IPS-20b (cell line): ENCODE results near the gene CDIPT.

Source experiments
- H3K27ac ChIP-seq: one replicate; pipeline ENCODE4 v1.5.1; 2013; ENCODE audit warnings: low read length
- H3K27me3 ChIP-seq: 2 replicates; pipeline ENCODE4 v1.6.1; 2013; ENCODE audit warnings: mild to moderate bottlenecking, low read length, inconsistent platforms; ENCODE audit not compliant: insufficient read depth
- H3K36me3 ChIP-seq: 2 replicates; pipeline ENCODE4 v1.6.1; 2013; ENCODE audit warnings: low read depth, mild to moderate bottlenecking, inconsistent platforms, low read length, moderate library complexity; ENCODE audit not compliant: insufficient read depth
- H3K4me1 ChIP-seq: 2 replicates; pipeline ENCODE4 v1.6.1; 2013; ENCODE audit warnings: mild to moderate bottlenecking, control low read depth, inconsistent platforms, low read length, moderate library complexity; ENCODE audit not compliant: insufficient read depth
- H3K4me3 ChIP-seq: 2 replicates; pipeline ENCODE4 v1.5.1; 2013; ENCODE audit warnings: mild to moderate bottlenecking, low read length, inconsistent platforms
- H3K9ac ChIP-seq: 2 replicates; pipeline ENCODE4 v1.6.1; 2013; ENCODE audit warnings: low read depth, mild to moderate bottlenecking, inconsistent platforms, low read length, moderate library complexity
- H3K9me3 ChIP-seq: 2 replicates; pipeline ENCODE4 v1.6.1; 2013; ENCODE audit warnings: mild to moderate bottlenecking, low read depth, low read length, inconsistent platforms; ENCODE audit not compliant: insufficient read depth

Gene CDIPT

GRCh38 chr16:29903590-29903989, 40.6 kb upstream of the CDIPT start:
- Histone ChIP-seq H3K36me3 (peaks cover 11% of the 10 kb centered on the region; the same call in 1 of the 2 replicates), H3K27ac (no peak overlapping the region), H3K9me3 (no peaks in the 10 kb centered on the region), H3K9ac (no peak overlapping the region), H3K4me1 (no peaks in the 10 kb centered on the region), H3K4me3 (no peak overlapping the region), H3K27me3 (no peaks in the 10 kb centered on the region)

- Histone ChIP-seq H3K4me3 (peak overlapping the region; percentile 93; the same call in 1 of the 2 replicates), H3K27me3 (no peaks in the 10 kb centered on the region), H3K27ac (no peak overlapping the region), H3K4me1 (0 out of 2 replicates have a peak, but pooled peaks cover 2% of the 10 kb centered on the region), H3K9ac (0 out of 2 replicates have a peak overlapping the region, but pooled peaks have one; percentile 78), H3K9me3 (no peaks in the 10 kb centered on the region), H3K36me3 (peaks cover 11% of the 10 kb centered on the region; the same call in 1 of the 2 replicates)
These were observed 38.5 kb upstream of the CDIPT start for GRCh38 chr16:29901607-29901945.

- Histone ChIP-seq H3K27ac (peak overlapping the region; percentile 18), H3K9me3 (no peaks in the 10 kb centered on the region), H3K9ac (peak overlapping the region; percentile 78), H3K36me3 (peaks cover 11% of the 10 kb centered on the region; the same call in 1 of the 2 replicates), H3K4me1 (0 out of 2 replicates have a peak, but pooled peaks cover 2% of the 10 kb centered on the region), H3K4me3 (peak overlapping the region; percentile 93), H3K27me3 (no peaks in the 10 kb centered on the region)
These were observed 38.0 kb upstream of the CDIPT start for GRCh38 chr16:29900888-29901606.

- Histone ChIP-seq H3K36me3 (peaks cover 11% of the 10 kb centered on the region; the same call in 1 of the 2 replicates), H3K9ac (peak within 1 kb of the TSS; percentile 79), H3K27ac (peak within 1 kb of the TSS; percentile 18), H3K27me3 (no peaks in the 10 kb centered on the region), H3K9me3 (no peaks in the 10 kb centered on the region), H3K4me1 (0 out of 2 replicates have a peak, but pooled peaks cover 2% of the 10 kb centered on the region), H3K4me3 (peak within 1 kb of the TSS; percentile 93)
These were observed 37.3 kb upstream of the CDIPT start, which contains the start of gene ASPHD1 for GRCh38 chr16:29900102-29900887. Gene ASPHD1, plus strand, starts transcription at chr16:29900488. Its CDS starts 484 bp downstream, at chr16:29900972.

GRCh38 chr16:29899516-29900101, 36.6 kb upstream of the CDIPT start, which contains the start of gene SEZ6L2:
Gene SEZ6L2, minus strand, starts transcription at chr16:29899550. Its CDS starts 531 bp downstream, at chr16:29899019.
- no peaks in the 10 kb centered on the region for H3K9me3 ChIP-seq
- peak within 1 kb of the TSS; percentile 79; the same call in 1 of the 2 replicates for H3K9ac ChIP-seq
- no peaks in the 10 kb centered on the region for H3K27me3 ChIP-seq
- H3K36me3 ChIP-seq, result peaks cover 5% of the 10 kb centered on the region; the same call in 1 of the 2 replicates
- H3K4me1 ChIP-seq, result 0 out of 2 replicates have a peak, but pooled peaks cover 2% of the 10 kb centered on the region
- no peak within 1 kb of the TSS for H3K27ac ChIP-seq
- peak within 1 kb of the TSS; percentile 93 for H3K4me3 ChIP-seq

- no peaks in the 10 kb centered on the region for H3K9me3 ChIP-seq
- H3K4me1 ChIP-seq, result 0 out of 2 replicates have a peak, but pooled peaks cover 2% of the 10 kb centered on the region
- no peaks in the 10 kb centered on the region for H3K27me3 ChIP-seq
- no peak overlapping the region for H3K27ac ChIP-seq
- 0 out of 2 replicates have a peak, but pooled peaks cover 3% of the 10 kb centered on the region for H3K36me3 ChIP-seq
- peak overlapping the region; percentile 93 for H3K4me3 ChIP-seq
- H3K9ac ChIP-seq, result peak overlapping the region; percentile 79; the same call in 1 of the 2 replicates
These were observed 35.9 kb upstream of the CDIPT start for GRCh38 chr16:29898804-29899515.

GRCh38 chr16:29898135-29898803, 35.2 kb upstream of the CDIPT start:
- peak overlapping the region; percentile 79; the same call in 1 of the 2 replicates for H3K9ac ChIP-seq
- H3K9me3 ChIP-seq, result no peaks in the 10 kb centered on the region
- H3K4me1 ChIP-seq, result 0 out of 2 replicates have a peak, but pooled peaks cover 2% of the 10 kb centered on the region
- H3K27me3 ChIP-seq, result no peaks in the 10 kb centered on the region
- H3K4me3 ChIP-seq, result peak overlapping the region; percentile 93
- 0 out of 2 replicates have a peak, but pooled peaks cover under 1% of the 10 kb centered on the region for H3K36me3 ChIP-seq
- H3K27ac ChIP-seq, result no peak overlapping the region

- no peaks in the 10 kb centered on the region for H3K27me3 ChIP-seq
- H3K4me1 ChIP-seq, result 0 out of 2 replicates have a peak, but pooled peaks cover 2% of the 10 kb centered on the region
- H3K27ac ChIP-seq, result no peak overlapping the region
These were observed 34.3 kb upstream of the CDIPT start for GRCh38 chr16:29897333-29897732.

GRCh38 chr16:29896841-29897240, 33.8 kb upstream of the CDIPT start:
- no peaks in the 10 kb centered on the region for H3K27me3 ChIP-seq
- H3K4me3 ChIP-seq, result no peak overlapping the region
- no peaks in the 10 kb centered on the region for H3K36me3 ChIP-seq
- no peaks in the 10 kb centered on the region for H3K9me3 ChIP-seq
- no peak overlapping the region for H3K27ac ChIP-seq
- H3K9ac ChIP-seq, result no peak overlapping the region
- H3K4me1 ChIP-seq, result 0 out of 2 replicates have a peak, but pooled peaks cover 2% of the 10 kb centered on the region

More at GRCh38 chr16:29897333-29897732, 34.3 kb upstream of the CDIPT start:
- H3K36me3 ChIP-seq, result no peaks in the 10 kb centered on the region
- no peaks in the 10 kb centered on the region for H3K9me3 ChIP-seq
- H3K4me3 ChIP-seq, result no peak overlapping the region
- H3K9ac ChIP-seq, result no peak overlapping the region; the same call in 1 of the 2 replicates

- H3K9me3 ChIP-seq, result no peaks in the 10 kb centered on the region
- H3K4me1 ChIP-seq, result 0 out of 2 replicates have a peak, but pooled peaks cover 2% of the 10 kb centered on the region
- H3K36me3 ChIP-seq, result no peaks in the 10 kb centered on the region
- H3K27ac ChIP-seq, result no peak overlapping the region
- H3K4me3 ChIP-seq, result no peak overlapping the region
- H3K27me3 ChIP-seq, result no peaks in the 10 kb centered on the region
- H3K9ac ChIP-seq, result no peak overlapping the region
These were observed 31.3 kb upstream of the CDIPT start for GRCh38 chr16:29894352-29894751.
